HepG2 (cell line): ENCODE results near the gene LEFTY2. TPM values are rescaled to one million over a fixed set of nuclear protein-coding genes. Genes with fewer than 3 reads are reported as not detected.
A peak's percentile ranks its signal among the peaks of the same experiment; 100 is the strongest.

Experiments
- ATAC-seq: fragments of 200-7000 bp; cut with Tn5 transposase; 3 replicates; pipeline ENCODE4 v1.9.1; 2020; ENCODE audit warnings: mild to moderate bottlenecking, moderate library complexity
- BruUV-seq: library from RNA; stranded (reverse); fragments of 400-500 nt; replicated peaks from 2 replicates; lab custom pipeline; 2021; lab: Mats Ljungman, UMichigan
- CTCF ChIA-PET: fragments of 300-600 bp; formaldehyde crosslinking; extraction: SDS; loops from one replicate; lab custom pipeline; 2021; ENCODE audit warnings: low total read pairs, inconsistent platforms, low intra/inter-chr PET ratio; lab: Yijun Ruan, JAX
- POLR2A ChIA-PET: fragments of 350-600 bp; sonication (Branson Sonifier 250); formaldehyde crosslinking; loops from one replicate; lab custom pipeline; 2020; ENCODE audit warnings: antibody characterized with exemption, inconsistent platforms; lab: Yijun Ruan, JAX
- DNase-seq: peaks from one replicate; pipeline ENCODE4 v3.0.0-alpha.2; 2015; ENCODE audit warnings: low spot score
- FAIRE-seq: peaks from 3 replicates; lab custom pipeline; 2011; peaks lifted over from hg19 to GRCh38; lab: Jason Lieb, UNC
- H2AFZ ChIP-seq: one replicate; pipeline ENCODE4 v1.6.1; 2011; ENCODE audit warnings: low read length, inconsistent platforms
- H3K27ac ChIP-seq: fragments of 300-600 bp; 3 replicates; pipeline ENCODE4 v1.8.0; 2011; ENCODE audit warnings: mixed run types, mild to moderate bottlenecking, mixed read lengths, low read length, inconsistent platforms; ENCODE audit not compliant: insufficient read depth; ENCODE audit errors: extremely low read length
- H3K27me3 ChIP-seq, 2 experiments: fragments of 200-600 bp in 1 of 2; 2 replicates in 1 of 2; 3 replicates in 1 of 2; pipeline versions ENCODE4 v1.6.0 to v1.8.0; 2011; ENCODE audit warnings: low read length in 2 of 2, mild to moderate bottlenecking in 2 of 2, moderate library complexity in 2 of 2, inconsistent platforms in 1 of 2; ENCODE audit not compliant: insufficient read depth in 2 of 2, control insufficient read depth in 1 of 2
- H3K36me3 ChIP-seq, 2 experiments: fragments of 200-600 bp in 1 of 2; replicated peaks in 1 of 2; 2 replicates in 1 of 2; 3 replicates in 1 of 2; pipeline versions ENCODE4 v1.5.1 to v1.8.0; 2011; ENCODE audit warnings: low read length in 2 of 2, inconsistent platforms in 1 of 2; ENCODE audit not compliant: insufficient read depth in 2 of 2, control insufficient read depth in 1 of 2
- H3K4me1 ChIP-seq: 2 replicates; pipeline ENCODE4 v1.5.1; 2012; ENCODE audit warnings: low read length, inconsistent platforms; ENCODE audit not compliant: insufficient read depth
- H3K4me2 ChIP-seq: 2 replicates; pipeline ENCODE4 v1.6.0; 2011; ENCODE audit warnings: low read depth, low read length, inconsistent platforms
- H3K4me3 ChIP-seq, 3 experiments: fragments of 200-600 bp in 1 of 3; sonication (generic), shearing (Covaris generic) in 1 of 3; replicated peaks in 1 of 3; 2 replicates each; pipeline ENCODE4 v1.5.1; 2011 to 2016; ENCODE audit warnings: low read length in 3 of 3, inconsistent platforms in 2 of 3, low read depth in 2 of 3, mild to moderate bottlenecking in 2 of 3, control low read depth in 1 of 3, mixed read lengths in 1 of 3; ENCODE audit not compliant: insufficient read depth in 1 of 3
- H3K79me2 ChIP-seq: one replicate; pipeline ENCODE4 v1.6.1; 2011; ENCODE audit warnings: low read length, inconsistent platforms; ENCODE audit not compliant: insufficient read depth
- H3K9ac ChIP-seq: 2 replicates; pipeline ENCODE4 v1.6.0; 2011; ENCODE audit warnings: mild to moderate bottlenecking, low read depth, low read length, inconsistent platforms; ENCODE audit not compliant: insufficient read depth
- H3K9me3 ChIP-seq: 2 replicates; pipeline ENCODE4 v1.5.1; 2012; ENCODE audit warnings: mild to moderate bottlenecking, low read length
- H4K20me1 ChIP-seq: 2 replicates; pipeline ENCODE4 v1.6.0; 2011; ENCODE audit warnings: inconsistent platforms, mild to moderate bottlenecking, low read length, moderate library complexity; ENCODE audit not compliant: insufficient read depth
- ADNP ChIP-seq: sonication (generic); formaldehyde crosslinking; IDR thresholded peaks from 2 replicates; pipeline ENCODE4 v1.4.0; 2020; ENCODE audit warnings: missing genetic modification reagents
- CREB1 ChIP-seq, 2 experiments: fragments of 450-650 bp in 1 of 2; IDR thresholded peaks; 2 replicates each; pipeline ENCODE4 v1.6.1; 2016 to 2017; ENCODE audit warnings: control low read depth in 1 of 2, mild to moderate bottlenecking in 1 of 2, missing compliant biosample characterization in 1 of 2, missing genetic modification characterization in 1 of 2
- FOXJ3 ChIP-seq: sonication (generic); formaldehyde crosslinking; IDR thresholded peaks from 2 replicates; pipeline ENCODE4 v1.4.0; 2020; ENCODE audit warnings: missing genetic modification reagents, mild to moderate bottlenecking, borderline replicate concordance
- FOXO4 ChIP-seq: sonication (generic); formaldehyde crosslinking; conservative IDR thresholded peaks from 2 replicates; pipeline ENCODE4 v1.8.1; 2023; ENCODE audit warnings: missing genetic modification reagents
- HINFP ChIP-seq: sonication (generic); formaldehyde crosslinking; IDR thresholded peaks from 2 replicates; pipeline ENCODE4 v1.4.0; 2020; ENCODE audit warnings: low read depth, mild to moderate bottlenecking, missing genetic modification reagents
- HOXA5 ChIP-seq: sonication (generic); formaldehyde crosslinking; IDR thresholded peaks from 2 replicates; pipeline ENCODE4 v1.4.0; 2020; ENCODE audit warnings: missing genetic modification reagents
- MED8 ChIP-seq: sonication (generic); formaldehyde crosslinking; IDR thresholded peaks from 2 replicates; pipeline ENCODE4 v1.8.1; 2023; ENCODE audit warnings: mild to moderate bottlenecking, missing genetic modification reagents; ENCODE audit not compliant: insufficient replicate concordance
- NCOA1 ChIP-seq: sonication (generic); formaldehyde crosslinking; IDR thresholded peaks from 2 replicates; pipeline ENCODE4 v1.9.0; 2021; ENCODE audit warnings: missing genetic modification reagents
- NR2F6 ChIP-seq, 2 experiments: IDR thresholded peaks; 2 replicates each; pipeline ENCODE4 v1.6.1; 2016; ENCODE audit warnings: antibody characterized with exemption in 1 of 2, mild to moderate bottlenecking in 1 of 2
- PAF1 ChIP-seq: IDR thresholded peaks from 2 replicates; pipeline ENCODE4 v1.6.1; 2016; ENCODE audit warnings: missing genetic modification reagents, missing compliant biosample characterization
- RFX3 ChIP-seq: IDR thresholded peaks from 2 replicates; pipeline ENCODE4 v1.6.1; 2016; ENCODE audit warnings: missing biosample characterization, missing genetic modification reagents
- SMARCE1 ChIP-seq: fragments of 450-650 bp; IDR thresholded peaks from 2 replicates; pipeline ENCODE4 v1.6.1; 2017; ENCODE audit warnings: borderline replicate concordance
- TBP ChIP-seq: sonication (generic); formaldehyde crosslinking; IDR thresholded peaks from 2 replicates; pipeline ENCODE4 v1.5.0; 2020; ENCODE audit warnings: missing genetic modification reagents
- TFDP2 ChIP-seq: sonication (generic); formaldehyde crosslinking; IDR thresholded peaks from 2 replicates; pipeline ENCODE4 v1.4.0; 2020; ENCODE audit warnings: missing genetic modification reagents
- YY1 ChIP-seq: IDR thresholded peaks from 2 replicates; pipeline ENCODE4 v1.6.1; 2011; ENCODE audit warnings: low read length, low read depth, moderate library complexity, mild to moderate bottlenecking; ENCODE audit not compliant: insufficient read depth, insufficient replicate concordance
- ZFP62 ChIP-seq: sonication (generic); formaldehyde crosslinking; IDR thresholded peaks from 2 replicates; pipeline ENCODE4 v1.4.0; 2020; ENCODE audit warnings: missing genetic modification reagents
- ZSCAN21 ChIP-seq: sonication (generic); formaldehyde crosslinking; IDR thresholded peaks from 2 replicates; pipeline ENCODE4 v1.8.0; 2022; ENCODE audit warnings: mild to moderate bottlenecking, missing genetic modification reagents, moderate library complexity, borderline replicate concordance
- ZSCAN22 ChIP-seq: sonication (generic); formaldehyde crosslinking; IDR thresholded peaks from 2 replicates; pipeline ENCODE4 v1.4.0; 2020; ENCODE audit warnings: mild to moderate bottlenecking, missing genetic modification reagents
- WGBS: methylation state at CpG from one replicate; pipeline ENCODE4 v1.1.6; 2017; ENCODE audit warnings: low lambda C conversion rate; 5-methylcytosine and 5-hydroxymethylcytosine counted together
- in situ Hi-C: cut with HindIII; loops from 2 replicates; pipeline ENCODE4 v1.10.0; 2017; ENCODE audit warnings: low pct_unique_long_range_greater_than_20kb; ENCODE audit not compliant: extremely low pct_ligation_motif_present
- intact Hi-C: fragments of 100-400 bp; cut with micrococcal nuclease; formaldehyde crosslinking; loops from one replicate; pipeline ENCODE4 v1.10.0; 2022; ENCODE audit not compliant: unreplicated experiment
- polyA plus RNA-seq, 8 experiments: library from polyadenylated mRNA; depleted of rRNA in 3 of 8; stranded (reverse) in 7 of 8; unstranded in 1 of 8; fragments of >200 nt; fragmentation: Illumina TruSeq in 4 of 8; extraction: Trizol in 4 of 8; gene quantifications; 2 replicates each; pipeline versions ENCODE4 v1.2.1 to v1.2.3, GENCODE V29; 2011 to 2016; ENCODE audit warnings: low read depth in 4 of 8, missing spikeins in 1 of 8, mixed read lengths in 1 of 8; ENCODE audit not compliant: insufficient read depth in 1 of 8
- total RNA-seq, 5 experiments: library from RNA; depleted of rRNA; stranded (reverse); fragments of >200 nt; fragmentation: Illumina TruSeq; extraction: Trizol; gene quantifications; 2 replicates each; pipeline ENCODE4 v1.2.3, GENCODE V29; 2016; ENCODE audit warnings: low read depth in 1 of 5
- TF ChIP-seq, protein P1 (sequence below): sonication (generic); formaldehyde crosslinking; IDR thresholded peaks from 2 replicates; pipeline ENCODE4 v1.4.0; 2020; ENCODE audit warnings: missing genetic modification reagents, low read depth, mild to moderate bottlenecking, borderline replicate concordance

Gene LEFTY2
- total and polyA plus RNA-seq, 2 of the 13 experiments (the other 11 are each of a cell fraction or from before 2014, with no cell fraction given): 0.13 to 0.33 TPM

DNA sequence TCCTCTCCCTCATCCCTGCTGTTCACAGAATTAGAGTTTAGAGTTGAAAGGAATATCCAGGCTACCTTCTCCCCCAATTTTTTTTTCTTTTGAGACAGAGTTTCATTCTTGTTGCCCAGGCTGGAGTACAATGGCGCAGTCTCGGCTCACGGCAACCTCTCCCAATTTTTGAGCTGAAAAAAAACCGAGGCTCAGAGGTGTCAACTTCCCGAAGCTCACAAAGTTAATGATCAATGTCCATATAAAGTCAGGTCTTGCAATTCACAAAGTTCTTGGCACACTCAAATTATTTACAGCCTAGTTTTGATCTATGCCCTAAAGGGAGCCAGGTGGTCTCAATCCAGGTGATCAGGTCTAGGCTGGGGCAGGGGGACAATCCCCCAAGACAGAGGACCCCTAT, 51.3 kb downstream of the LEFTY2 start (continued):
- TF ChIP-seq YY1 (no peak), HINFP (CRISPR knock-in tag) (no peak), NR2F6 (IDR thresholded peaks at IDR 0.05) (no peak), NR2F6 (CRISPR knock-in tag; IDR thresholded peaks at IDR 0.05) (no peak), ZSCAN21 (no peak), SMARCE1 (no peak), RFX3 (CRISPR knock-in tag) (no peak), NCOA1 (CRISPR knock-in tag) (no peak), PAF1 (no peak), TFDP2 (CRISPR knock-in tag) (no peak), FOXJ3 (CRISPR knock-in tag) (no peak)

DNA sequence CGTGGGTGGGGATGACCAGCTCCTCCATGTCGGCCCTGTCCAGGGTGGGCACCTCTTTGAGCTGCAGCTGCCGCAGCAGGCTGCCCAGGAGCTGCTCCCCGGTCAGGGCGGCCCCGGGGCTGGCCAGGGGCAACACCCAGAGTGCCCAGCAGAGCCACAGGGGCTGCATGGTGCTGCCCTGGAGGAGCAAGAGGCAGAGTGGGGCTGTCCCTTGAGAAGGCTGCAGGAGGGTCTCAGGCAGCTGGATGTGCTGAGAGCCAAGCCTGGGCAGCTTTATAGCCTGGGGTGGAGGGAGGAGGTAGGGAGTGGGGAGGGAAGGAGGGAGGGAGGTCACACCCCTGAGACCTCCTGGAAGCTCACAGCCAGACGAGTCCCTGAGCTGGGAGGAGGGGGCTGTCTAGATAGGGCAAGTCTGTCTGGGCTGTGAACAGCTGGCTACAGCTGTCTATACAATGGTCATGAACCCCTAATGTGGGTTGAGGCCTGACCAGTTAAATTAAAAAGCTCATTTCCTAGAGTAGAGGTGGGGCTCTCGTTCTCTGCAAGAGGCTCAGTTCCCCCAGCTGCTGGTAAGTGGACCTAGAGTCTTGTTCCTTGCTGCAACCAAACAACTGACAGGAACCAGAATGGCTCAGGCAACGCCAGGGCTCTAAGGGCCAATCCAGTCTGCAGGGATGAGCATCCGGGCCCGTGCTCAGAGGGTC, 52.0 kb downstream of the LEFTY2 start, which contains the start of gene LEFTY1:
Gene LEFTY1, minus strand, starts transcription at position 249 of the 704 bp plus-strand sequence. Its CDS starts 80 bp downstream, at position 169.
- ATAC-seq (peak; percentile 45), DNase-seq (no peak), FAIRE-seq (no peak)
- POLR2A ChIA-PET: interaction anchor here (1.1 to 3.7 kb wide), 3 partner anchors 8 to 111 kb away, joined by 3 to 28 read pairs (median 7); partner anchors contain the start of genes PYCR2, SRP9 and TMEM63A
- no peaks in the 10 kb centered on the region for H3K79me2 ChIP-seq
- H3K4me2 ChIP-seq: peak within 1 kb of the TSS; percentile 83
- H3K27ac ChIP-seq: no peak within 1 kb of the TSS
- H3K27me3 ChIP-seq: no peaks in the 10 kb centered on the region; a peak in 1 of 5 replicates
- in situ Hi-C loops: no loop called here
- no peaks in the 10 kb centered on the region for H4K20me1 ChIP-seq
- CTCF ChIA-PET: no interaction called here
- BruUV-seq: no TSS peak
- H3K9ac ChIP-seq: peak within 1 kb of the TSS; percentile 36
- H3K36me3 ChIP-seq: no peaks in the 10 kb centered on the region
- H3K4me1 ChIP-seq: peaks cover 64% of the 10 kb centered on the region
- intact Hi-C loops: loop anchor here (10.0 kb wide), 1 partner anchor 86 kb away; no protein-coding TSS in a partner anchor
- no peak within 1 kb of the TSS for H2AFZ ChIP-seq
- 5% methylated on average over 4 of the region's 11 CpGs for WGBS
- H3K9me3 ChIP-seq: no peaks in the 10 kb centered on the region
- peak within 1 kb of the TSS; percentile 40 to 76 (median 43); a peak in 5 of 6 replicates for H3K4me3 ChIP-seq
- TF ChIP-seq TBP (CRISPR knock-in tag): no peak
- TF ChIP-seq FOXO4: no peak
- no peak for TF ChIP-seq HOXA5 (CRISPR knock-in tag)
- TF ChIP-seq ZSCAN22 (CRISPR knock-in tag): no peak
- no peak for TF ChIP-seq MED8 (CRISPR knock-in tag)
- TF ChIP-seq, protein P1, sequence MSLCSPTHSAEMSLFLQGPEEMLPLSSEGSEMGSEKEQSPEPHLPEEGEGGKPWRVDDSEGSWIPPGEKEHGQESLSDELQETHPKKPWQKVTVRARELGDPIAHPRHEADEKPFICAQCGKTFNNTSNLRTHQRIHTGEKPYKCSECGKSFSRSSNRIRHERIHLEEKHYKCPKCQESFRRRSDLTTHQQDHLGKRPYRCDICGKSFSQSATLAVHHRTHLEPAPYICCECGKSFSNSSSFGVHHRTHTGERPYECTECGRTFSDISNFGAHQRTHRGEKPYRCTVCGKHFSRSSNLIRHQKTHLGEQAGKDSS (CRISPR knock-in tag): no peak
- TF ChIP-seq ZFP62 (CRISPR knock-in tag): no peak
- TF ChIP-seq ADNP (CRISPR knock-in tag): no peak
- TF ChIP-seq CREB1 (IDR thresholded peaks at IDR 0.05): no peak
- TF ChIP-seq CREB1 (CRISPR knock-in tag; IDR thresholded peaks at IDR 0.05): no peak
